HEK293 (cell line): ENCODE measurements around the gene DLEC1.

ENCODE experiments used
- CTCF ChIA-PET: fragments of 350-600 bp; formaldehyde crosslinking; extraction: SDS; loops from one replicate; lab custom pipeline; 2021; ENCODE audit warnings: antibody characterized with exemption; lab: Yijun Ruan, JAX
- POLR2A ChIA-PET: fragments of 300-600 bp; formaldehyde crosslinking; extraction: SDS; loops from one replicate; lab custom pipeline; 2020; ENCODE audit warnings: antibody characterized with exemption, inconsistent platforms; lab: Yijun Ruan, JAX
- H3K27ac ChIP-seq: fragments of 200-500 bp; sonication (Bioruptor generic); 2 replicates; pipeline ENCODE4 v1.5.1; 2014; ENCODE audit warnings: low read depth, low read length, control low read depth, inconsistent platforms; ENCODE audit errors: extremely low read depth
- H3K36me3 ChIP-seq, 2 experiments: fragments of 200-500 bp in 1 of 2; sonication (Bioruptor generic) in 1 of 2; 1 replicate in 1 of 2; 2 replicates in 1 of 2; pipeline ENCODE4 v1.5.1; 2014 to 2017; ENCODE audit warnings: inconsistent platforms in 2 of 2, low read length in 2 of 2; ENCODE audit not compliant: control insufficient read depth in 2 of 2, insufficient read depth in 1 of 2
- H3K4me1 ChIP-seq: fragments of 200-500 bp; sonication (Bioruptor generic); 2 replicates; pipeline ENCODE4 v1.5.1; 2014; ENCODE audit warnings: mild to moderate bottlenecking, low read length, inconsistent platforms; ENCODE audit not compliant: control insufficient read depth, insufficient read depth
- H3K4me3 ChIP-seq: 2 replicates; pipeline ENCODE4 v1.5.1; 2011; ENCODE audit warnings: low read depth, mild to moderate bottlenecking, control low read depth, low read length, moderate library complexity
- H3K9me3 ChIP-seq: fragments of 200-500 bp; sonication (Bioruptor generic); 2 replicates; pipeline ENCODE4 v1.5.1; 2014; ENCODE audit warnings: low read depth, low read length, inconsistent platforms; ENCODE audit not compliant: control insufficient read depth, insufficient read depth
- BCL11B ChIP-seq: fragments of 450-650 bp; formaldehyde crosslinking; IDR thresholded peaks from 2 replicates; pipeline ENCODE4 v1.5.1; 2016; ENCODE audit warnings: low read depth, missing biosample characterization, missing genetic modification characterization
- GFI1B ChIP-seq: fragments of 450-650 bp; formaldehyde crosslinking; IDR thresholded peaks from 2 replicates; pipeline ENCODE4 v1.5.1; 2016; ENCODE audit warnings: missing biosample characterization, missing genetic modification characterization
- KLF16 ChIP-seq: fragments of 450-650 bp; formaldehyde crosslinking; IDR thresholded peaks from 2 replicates; pipeline ENCODE4 v1.5.1; 2017; ENCODE audit warnings: missing biosample characterization, missing genetic modification characterization
- MEIS1 ChIP-seq: sonication (generic); formaldehyde crosslinking; IDR thresholded peaks from 2 replicates; pipeline ENCODE4 v1.8.1; 2022; ENCODE audit warnings: missing genetic modification reagents, mild to moderate bottlenecking, borderline replicate concordance
- MYNN ChIP-seq: fragments of 450-650 bp; formaldehyde crosslinking; IDR thresholded peaks from 2 replicates; pipeline ENCODE4 v1.5.1; 2016; ENCODE audit warnings: missing biosample characterization, missing genetic modification characterization, borderline replicate concordance
- OVOL3 ChIP-seq: fragments of 450-650 bp; formaldehyde crosslinking; IDR thresholded peaks from 2 replicates; pipeline ENCODE4 v1.5.1; 2016; ENCODE audit warnings: missing biosample characterization, missing genetic modification characterization
- TCF7L2 ChIP-seq: IDR thresholded peaks from 2 replicates; pipeline ENCODE4 v1.6.1; 2011; ENCODE audit warnings: low read depth, mild to moderate bottlenecking, inconsistent platforms, low read length, moderate library complexity, borderline replicate concordance
- YY2 ChIP-seq: fragments of 450-650 bp; formaldehyde crosslinking; IDR thresholded peaks from 2 replicates; pipeline ENCODE4 v1.5.1; 2016; ENCODE audit warnings: missing biosample characterization, missing genetic modification characterization
- ZBTB17 ChIP-seq: fragments of 450-650 bp; formaldehyde crosslinking; IDR thresholded peaks from 2 replicates; pipeline ENCODE4 v1.5.1; 2016; ENCODE audit warnings: missing biosample characterization, missing genetic modification characterization
- ZBTB8A ChIP-seq: fragments of 450-650 bp; formaldehyde crosslinking; IDR thresholded peaks from 2 replicates; pipeline ENCODE4 v1.5.1; 2016; ENCODE audit warnings: missing biosample characterization, missing genetic modification characterization
- ZNF157 ChIP-seq: fragments of 450-650 bp; formaldehyde crosslinking; IDR thresholded peaks from 2 replicates; pipeline ENCODE4 v1.5.1; 2016; ENCODE audit warnings: missing biosample characterization, missing genetic modification characterization
- ZNF350 ChIP-seq: fragments of 450-650 bp; formaldehyde crosslinking; IDR thresholded peaks from 2 replicates; pipeline ENCODE4 v1.5.0; 2017; ENCODE audit warnings: missing biosample characterization, mild to moderate bottlenecking, missing genetic modification characterization
- ZNF549 ChIP-seq: fragments of 450-650 bp; IDR thresholded peaks from 2 replicates; pipeline ENCODE4 v1.5.1; 2018; ENCODE audit warnings: missing biosample characterization, missing genetic modification characterization, mild to moderate bottlenecking, inconsistent platforms, moderate library complexity
- ZNF560 ChIP-seq: fragments of 450-650 bp; formaldehyde crosslinking; IDR thresholded peaks from 2 replicates; pipeline ENCODE4 v1.5.1; 2017; ENCODE audit warnings: missing biosample characterization, missing genetic modification characterization, borderline replicate concordance
- ZNF623 ChIP-seq: fragments of 450-650 bp; formaldehyde crosslinking; IDR thresholded peaks from 2 replicates; pipeline ENCODE4 v1.5.1; 2016; ENCODE audit warnings: missing biosample characterization, missing genetic modification characterization
- ZNF664 ChIP-seq: fragments of 450-650 bp; formaldehyde crosslinking; IDR thresholded peaks from 2 replicates; pipeline ENCODE4 v1.5.1; 2016; ENCODE audit warnings: missing biosample characterization, missing genetic modification characterization
- ZNF791 ChIP-seq: fragments of 450-650 bp; formaldehyde crosslinking; IDR thresholded peaks from 2 replicates; pipeline ENCODE4 v1.5.1; 2016; ENCODE audit warnings: missing biosample characterization, missing genetic modification characterization
- TF ChIP-seq, protein P1 (sequence below): fragments of 450-650 bp; formaldehyde crosslinking; IDR thresholded peaks from 2 replicates; pipeline ENCODE4 v1.5.1; 2016; ENCODE audit warnings: missing biosample characterization, missing genetic modification characterization
- TF ChIP-seq, protein P2 (sequence below): sonication (generic); formaldehyde crosslinking; IDR thresholded peaks from 2 replicates; pipeline ENCODE4 v1.8.1; 2022; ENCODE audit warnings: mild to moderate bottlenecking, moderate library complexity, missing genetic modification reagents
- TF ChIP-seq, protein P3 (sequence below): fragments of 450-650 bp; formaldehyde crosslinking; IDR thresholded peaks from 2 replicates; pipeline ENCODE4 v1.5.1; 2016; ENCODE audit warnings: missing biosample characterization, missing genetic modification characterization

Gene DLEC1

DNA sequence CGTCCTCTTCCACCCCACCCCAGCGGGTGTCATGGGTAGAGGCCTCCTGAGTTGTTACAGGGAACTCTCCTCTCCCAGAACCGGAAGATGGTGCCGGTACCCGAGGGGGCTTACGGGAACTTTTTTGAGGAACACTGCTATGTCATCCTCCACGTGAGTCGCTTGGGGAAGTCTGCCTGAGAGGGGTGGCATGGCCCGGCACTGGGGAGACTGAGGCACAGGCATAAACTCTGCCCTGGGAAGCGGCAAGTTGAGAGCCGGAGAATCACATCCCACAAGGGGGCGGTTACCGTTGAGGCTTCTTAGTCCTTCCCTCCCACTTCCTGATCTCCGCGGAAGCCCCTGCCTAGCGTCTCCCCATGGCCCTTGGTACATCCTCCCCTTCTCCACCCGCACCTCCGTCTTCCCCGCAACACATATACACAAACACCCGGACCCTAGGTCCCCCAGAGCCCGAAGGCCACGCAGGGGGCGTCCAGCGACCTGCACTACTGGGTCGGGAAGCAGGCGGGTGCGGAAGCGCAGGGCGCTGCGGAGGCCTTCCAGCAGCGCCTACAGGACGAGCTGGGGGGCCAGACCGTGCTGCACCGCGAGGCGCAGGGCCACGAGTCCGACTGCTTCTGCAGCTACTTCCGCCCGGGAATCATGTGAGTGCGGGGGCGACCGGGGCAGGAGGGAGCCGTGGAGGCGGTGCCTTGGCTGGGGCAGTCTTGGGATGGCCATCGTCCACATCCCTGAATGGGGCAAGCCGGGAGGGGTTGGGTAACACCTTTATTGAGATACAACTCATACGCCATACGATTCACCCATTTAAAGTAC, 45.0 kb upstream of the DLEC1 start (continued):
- TF ChIP-seq, protein P1, sequence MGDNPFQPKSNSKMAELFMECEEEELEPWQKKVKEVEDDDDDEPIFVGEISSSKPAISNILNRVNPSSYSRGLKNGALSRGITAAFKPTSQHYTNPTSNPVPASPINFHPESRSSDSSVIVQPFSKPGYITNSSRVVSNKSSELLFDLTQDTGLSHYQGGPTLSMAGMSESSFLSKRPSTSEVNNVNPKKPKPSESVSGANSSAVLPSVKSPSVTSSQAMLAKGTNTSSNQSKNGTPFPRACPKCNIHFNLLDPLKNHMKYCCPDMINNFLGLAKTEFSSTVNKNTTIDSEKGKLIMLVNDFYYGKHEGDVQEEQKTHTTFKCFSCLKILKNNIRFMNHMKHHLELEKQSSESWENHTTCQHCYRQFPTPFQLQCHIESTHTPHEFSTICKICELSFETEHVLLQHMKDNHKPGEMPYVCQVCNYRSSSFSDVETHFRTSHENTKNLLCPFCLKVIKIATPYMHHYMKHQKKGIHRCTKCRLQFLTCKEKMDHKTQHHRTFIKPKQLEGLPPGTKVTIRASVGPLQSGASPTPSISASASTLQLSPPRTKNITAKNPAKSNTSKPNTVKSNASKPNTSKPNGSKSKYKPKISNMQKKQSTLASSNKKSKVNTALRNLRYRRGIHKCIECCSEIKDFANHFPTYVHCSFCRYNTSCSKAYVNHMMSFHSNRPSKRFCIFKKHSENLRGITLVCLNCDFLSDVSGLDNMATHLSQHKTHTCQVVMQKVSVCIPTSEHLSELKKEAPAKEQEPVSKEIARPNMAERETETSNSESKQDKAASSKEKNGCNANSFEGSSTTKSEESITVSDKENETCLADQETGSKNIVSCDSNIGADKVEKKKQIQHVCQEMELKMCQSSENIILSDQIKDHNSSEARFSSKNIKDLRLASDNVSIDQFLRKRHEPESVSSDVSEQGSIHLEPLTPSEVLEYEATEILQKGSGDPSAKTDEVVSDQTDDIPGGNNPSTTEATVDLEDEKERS, result no peak
- TF ChIP-seq MYNN, result no peak

DNA sequence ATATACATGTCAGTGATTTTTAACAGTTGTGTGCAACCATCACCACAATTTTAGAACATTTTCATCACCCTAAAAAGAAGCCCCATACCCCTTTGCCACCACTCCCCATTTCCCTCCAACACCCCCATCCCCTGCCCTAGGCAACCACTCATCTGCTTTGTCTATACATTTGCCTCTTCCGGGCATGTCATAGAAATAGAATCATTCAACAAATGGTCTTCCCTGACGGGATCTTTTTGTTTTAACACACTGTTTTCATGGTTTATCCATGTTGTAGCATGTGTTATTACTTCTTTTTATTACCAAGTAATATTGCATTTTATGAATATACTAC, 44.4 kb upstream of the DLEC1 start:
- no peak overlapping the region for H3K4me3 ChIP-seq
- ChIA-PET CTCF (no interaction called here), POLR2A (no interaction called here)
- no peaks in the 10 kb centered on the region for H3K9me3 ChIP-seq
- no peak overlapping the region for H3K27ac ChIP-seq
- H3K4me1 ChIP-seq, result no peaks in the 10 kb centered on the region
- peaks cover 0 to 4% of the 10 kb centered on the region in 2 experiments; a peak in 1 of 3 replicates for H3K36me3 ChIP-seq
- TF ChIP-seq, protein P2, sequence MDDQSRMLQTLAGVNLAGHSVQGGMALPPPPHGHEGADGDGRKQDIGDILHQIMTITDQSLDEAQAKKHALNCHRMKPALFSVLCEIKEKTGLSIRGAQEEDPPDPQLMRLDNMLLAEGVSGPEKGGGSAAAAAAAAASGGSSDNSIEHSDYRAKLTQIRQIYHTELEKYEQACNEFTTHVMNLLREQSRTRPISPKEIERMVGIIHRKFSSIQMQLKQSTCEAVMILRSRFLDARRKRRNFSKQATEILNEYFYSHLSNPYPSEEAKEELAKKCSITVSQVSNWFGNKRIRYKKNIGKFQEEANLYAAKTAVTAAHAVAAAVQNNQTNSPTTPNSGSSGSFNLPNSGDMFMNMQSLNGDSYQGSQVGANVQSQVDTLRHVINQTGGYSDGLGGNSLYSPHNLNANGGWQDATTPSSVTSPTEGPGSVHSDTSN (CRISPR knock-in tag), result no peak
- no peak for TF ChIP-seq TCF7L2
- no peak for TF ChIP-seq ZNF560 (tag by site-specific recombination)
- TF ChIP-seq KLF16 (tag by site-specific recombination), result no peak
- no peak for TF ChIP-seq ZBTB8A (tag by site-specific recombination)
- no peak for TF ChIP-seq ZNF549 (tag by site-specific recombination)
- TF ChIP-seq MEIS1 (CRISPR knock-in tag), result no peak
- no peak for TF ChIP-seq BCL11B (tag by site-specific recombination)
- TF ChIP-seq ZNF664 (tag by site-specific recombination), result no peak
- TF ChIP-seq ZNF350, result no peak
- no peak for TF ChIP-seq ZNF157
- TF ChIP-seq ZNF791, result no peak
- no peak for TF ChIP-seq ZNF623
- no peak for TF ChIP-seq ZBTB17 (tag by site-specific recombination)
- no peak for TF ChIP-seq YY2 (tag by site-specific recombination)
- TF ChIP-seq OVOL3 (tag by site-specific recombination), result no peak
- TF ChIP-seq, protein P3, sequence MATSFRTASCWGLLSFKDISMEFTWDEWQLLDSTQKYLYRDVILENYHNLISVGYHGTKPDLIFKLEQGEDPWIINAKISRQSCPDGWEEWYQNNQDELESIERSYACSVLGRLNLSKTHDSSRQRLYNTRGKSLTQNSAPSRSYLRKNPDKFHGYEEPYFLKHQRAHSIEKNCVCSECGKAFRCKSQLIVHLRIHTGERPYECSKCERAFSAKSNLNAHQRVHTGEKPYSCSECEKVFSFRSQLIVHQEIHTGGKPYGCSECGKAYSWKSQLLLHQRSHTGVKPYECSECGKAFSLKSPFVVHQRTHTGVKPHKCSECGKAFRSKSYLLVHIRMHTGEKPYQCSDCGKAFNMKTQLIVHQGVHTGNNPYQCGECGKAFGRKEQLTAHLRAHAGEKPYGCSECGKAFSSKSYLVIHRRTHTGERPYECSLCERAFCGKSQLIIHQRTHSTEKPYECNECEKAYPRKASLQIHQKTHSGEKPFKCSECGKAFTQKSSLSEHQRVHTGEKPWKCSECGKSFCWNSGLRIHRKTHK (tag by site-specific recombination), result no peak
- TF ChIP-seq GFI1B, result no peak
